D721Med (cell line): ENCODE data around the gene TSHB.

ENCODE experiments used
- DNase-seq: peaks from one replicate; pipeline ENCODE4 v3.0.0; 2011; ENCODE audit warnings: low spot score; ENCODE audit not compliant: insufficient read length
- FAIRE-seq: peaks from 2 replicates; lab custom pipeline; 2011; peaks lifted over from hg19 to GRCh38; lab: Jason Lieb, UNC
- TF ChIP-seq, protein P1 (sequence below): IDR thresholded peaks from 2 replicates; pipeline ENCODE4 v1.5.1; 2012; ENCODE audit warnings: mild to moderate bottlenecking, control low read depth; ENCODE audit not compliant: insufficient read depth; ENCODE audit errors: missing control alignments

Gene TSHB

DNA sequence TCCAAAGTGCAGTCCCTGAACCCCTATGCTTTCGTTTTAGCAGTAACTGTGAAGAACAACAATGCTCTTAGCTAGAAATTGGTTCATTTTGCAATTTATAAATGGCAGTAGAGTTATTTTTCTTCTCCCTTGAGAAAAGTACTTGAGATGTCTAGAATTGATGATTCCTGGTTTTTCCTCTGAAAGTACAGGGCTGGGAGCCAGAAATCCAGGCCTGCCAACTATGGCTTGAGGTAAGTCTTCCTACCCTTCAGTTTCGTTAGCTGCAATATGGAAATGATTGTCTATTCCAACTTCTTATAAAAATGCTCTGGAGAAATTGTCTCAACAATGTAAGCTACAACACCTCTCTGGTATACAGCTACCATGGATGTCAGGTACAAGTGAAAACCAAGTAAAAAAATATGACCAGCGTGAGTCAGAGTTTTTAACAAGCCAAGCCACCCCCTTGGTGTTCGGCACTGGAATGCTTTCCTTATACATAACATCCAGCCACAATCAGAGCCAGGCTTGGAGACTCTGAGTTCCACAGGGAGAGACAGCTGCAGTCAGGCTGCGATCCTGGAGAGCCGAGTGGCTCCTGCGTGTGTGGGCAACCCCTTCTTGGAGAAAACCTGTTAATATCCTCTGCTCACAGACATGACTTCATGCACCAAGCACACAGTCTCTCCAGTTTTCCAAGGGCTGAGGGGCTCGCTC lies 37.7 kb downstream of the TSHB start:
- no peak for FAIRE-seq
- TF ChIP-seq, protein P1, sequence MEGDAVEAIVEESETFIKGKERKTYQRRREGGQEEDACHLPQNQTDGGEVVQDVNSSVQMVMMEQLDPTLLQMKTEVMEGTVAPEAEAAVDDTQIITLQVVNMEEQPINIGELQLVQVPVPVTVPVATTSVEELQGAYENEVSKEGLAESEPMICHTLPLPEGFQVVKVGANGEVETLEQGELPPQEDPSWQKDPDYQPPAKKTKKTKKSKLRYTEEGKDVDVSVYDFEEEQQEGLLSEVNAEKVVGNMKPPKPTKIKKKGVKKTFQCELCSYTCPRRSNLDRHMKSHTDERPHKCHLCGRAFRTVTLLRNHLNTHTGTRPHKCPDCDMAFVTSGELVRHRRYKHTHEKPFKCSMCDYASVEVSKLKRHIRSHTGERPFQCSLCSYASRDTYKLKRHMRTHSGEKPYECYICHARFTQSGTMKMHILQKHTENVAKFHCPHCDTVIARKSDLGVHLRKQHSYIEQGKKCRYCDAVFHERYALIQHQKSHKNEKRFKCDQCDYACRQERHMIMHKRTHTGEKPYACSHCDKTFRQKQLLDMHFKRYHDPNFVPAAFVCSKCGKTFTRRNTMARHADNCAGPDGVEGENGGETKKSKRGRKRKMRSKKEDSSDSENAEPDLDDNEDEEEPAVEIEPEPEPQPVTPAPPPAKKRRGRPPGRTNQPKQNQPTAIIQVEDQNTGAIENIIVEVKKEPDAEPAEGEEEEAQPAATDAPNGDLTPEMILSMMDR: no peak
- no peak for DNase-seq

GRCh38 chr1:115068826-115069585 lies 39.4 kb downstream of the TSHB start:
- DNase-seq: no peak
- TF ChIP-seq, protein P1: no peak
- FAIRE-seq: no peak

DNA sequence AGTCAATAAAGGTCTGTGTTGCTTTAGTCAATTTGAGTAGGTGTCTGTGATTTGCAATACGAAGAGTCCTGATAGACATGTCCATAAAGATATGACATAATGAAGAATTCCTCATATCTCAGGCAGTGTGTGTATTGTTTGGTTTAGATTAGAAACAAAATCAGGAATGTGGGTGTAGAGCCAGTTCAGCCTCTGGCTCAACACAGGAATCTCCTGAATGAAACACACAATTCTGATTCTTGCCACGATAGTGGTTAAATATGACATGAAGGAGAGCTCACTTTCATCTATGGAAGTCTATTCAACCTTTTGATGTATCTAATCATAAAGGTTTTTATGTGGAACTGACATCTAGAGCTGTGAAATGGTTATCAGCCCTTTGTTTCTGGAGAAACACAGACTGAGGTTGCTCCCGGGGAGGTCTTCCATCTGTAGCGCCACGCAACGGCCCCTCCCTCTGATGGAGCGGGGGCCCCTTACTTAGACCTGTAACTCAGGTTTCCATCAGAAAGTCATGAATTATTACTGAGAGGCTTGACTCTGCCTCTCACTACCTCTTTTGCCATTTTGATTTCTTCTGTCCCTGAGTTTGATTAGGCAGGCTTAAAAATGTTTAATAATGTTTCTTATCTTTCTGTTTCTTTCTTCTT lies 40.2 kb downstream of the TSHB start:
- DNase-seq (no peak), FAIRE-seq (no peak)
- TF ChIP-seq, protein P1: no peak

DNA sequence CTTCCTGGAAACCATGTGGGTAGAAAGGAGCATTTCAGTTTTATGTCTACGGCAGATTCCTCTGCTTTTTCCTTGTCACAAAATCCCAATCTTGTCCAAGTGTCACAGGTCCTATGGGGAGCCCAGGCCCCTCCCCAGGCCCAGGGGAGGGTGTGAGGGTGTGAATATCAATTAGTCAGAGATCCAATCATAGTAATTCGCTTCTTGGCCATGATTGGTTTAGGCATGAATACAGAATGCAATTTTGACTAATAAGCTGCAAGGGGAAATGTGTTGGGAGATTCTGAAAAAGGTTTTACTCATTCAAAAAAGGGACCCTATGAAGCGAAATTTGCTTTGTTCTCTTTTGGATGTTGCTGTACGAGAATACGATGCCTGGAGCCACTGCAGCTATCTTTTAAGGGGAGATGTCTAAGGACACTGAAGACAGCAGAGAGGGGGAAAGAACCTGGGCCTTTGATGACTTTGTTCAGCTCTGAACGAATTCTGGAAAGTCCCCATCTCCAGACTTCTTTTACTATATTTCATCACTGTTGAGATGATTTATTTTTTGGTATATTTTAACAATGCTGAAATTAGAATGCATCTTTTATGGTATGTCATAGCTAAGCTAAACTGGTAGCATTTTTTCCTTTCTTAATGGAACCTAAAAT lies 41.5 kb downstream of the TSHB start:
- DNase-seq: no peak
- no peak for FAIRE-seq
- TF ChIP-seq, protein P1: no peak

DNA sequence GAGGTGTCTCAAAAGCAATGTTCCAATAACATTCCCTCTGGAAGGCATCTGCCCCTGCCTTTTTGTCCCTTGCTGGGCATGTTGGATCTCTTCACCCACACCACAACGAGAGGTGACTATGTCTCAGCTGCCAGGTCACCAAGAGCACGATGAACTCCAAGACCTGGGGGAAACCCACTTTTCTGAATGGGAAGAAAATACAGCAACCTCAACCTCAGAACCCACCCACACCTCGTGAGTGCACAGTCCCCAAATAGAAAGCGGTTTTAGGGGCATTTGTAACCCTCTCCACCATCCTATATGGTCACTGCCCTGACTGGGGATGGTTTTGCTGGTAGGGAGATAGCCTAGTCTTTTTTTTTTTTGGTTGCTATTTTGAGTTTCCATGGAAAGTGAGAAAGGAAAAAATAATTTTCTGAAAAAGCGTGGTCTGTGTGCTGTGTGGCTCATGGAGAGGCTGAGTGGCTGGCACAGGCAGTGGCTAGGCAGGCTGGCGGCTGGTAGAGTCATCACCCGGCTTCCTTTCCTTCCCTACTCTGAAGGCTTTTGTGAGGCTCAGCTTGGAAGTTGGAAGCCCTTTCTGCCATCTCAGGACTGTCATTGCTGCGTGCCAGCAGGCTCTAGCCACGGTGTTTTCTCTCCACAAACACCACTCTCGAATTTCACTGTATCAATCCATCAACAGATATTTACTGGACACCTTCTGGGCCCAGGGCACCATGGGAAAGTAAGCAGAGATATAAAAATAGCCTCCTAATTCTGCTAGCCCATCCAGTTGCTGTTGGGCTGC lies 43.9 kb downstream of the TSHB start:
- DNase-seq: no peak
- TF ChIP-seq, protein P1: no peak
- FAIRE-seq: no peak

GRCh38 chr1:115074839-115075534 lies 45.4 kb downstream of the TSHB start:
- FAIRE-seq (no peak), DNase-seq (no peak)
- TF ChIP-seq, protein P1: no peak
